Cardiac muscle cell (in vitro differentiated cells and primary cell): ENCODE data around the gene HLA-F. TPM values are rescaled to one million over a fixed set of nuclear protein-coding genes. Genes with fewer than 3 reads are reported as not detected.

Source experiments
- DNase-seq, 2 donors: peaks; one replicate each; pipeline versions ENCODE4 v3.0.0 to v3.0.0-alpha.2; 2010 to 2017; ENCODE audit warnings: low read depth in 1 of 2, low spot score in 1 of 2
- H3K27ac ChIP-seq: fragments of 200-600 bp; sonication (generic); 2 replicates; pipeline ENCODE4 v1.5.1; 2016
- H3K27me3 ChIP-seq: fragments of 200-600 bp; sonication (generic); 2 replicates; pipeline ENCODE4 v1.6.0; 2016; ENCODE audit warnings: control low read depth
- H3K36me3 ChIP-seq: fragments of 200-600 bp; sonication (generic); 2 replicates; pipeline ENCODE4 v1.5.1; 2016; ENCODE audit warnings: control low read depth
- H3K4me1 ChIP-seq: fragments of 200-600 bp; sonication (generic); 2 replicates; pipeline ENCODE4 v1.8.1; 2017; ENCODE audit warnings: low read depth, mild to moderate bottlenecking, mixed run types
- H3K4me3 ChIP-seq: fragments of 200-600 bp; sonication (generic); 2 replicates; pipeline ENCODE4 v1.5.1; 2016; ENCODE audit warnings: mild to moderate bottlenecking
- H3K9me3 ChIP-seq: fragments of 200-600 bp; sonication (generic); 2 replicates; pipeline ENCODE4 v1.5.1; 2017; ENCODE audit warnings: low read depth, mild to moderate bottlenecking, control low read depth
- polyA plus RNA-seq: library from polyadenylated mRNA; unstranded; fragments of >200 nt; fragmentation: Nextera tagmentation; extraction: Ambion mirVana; gene quantifications from 2 replicates; pipeline ENCODE4 v1.2.1, GENCODE V29; 2016
- total RNA-seq: library from RNA; depleted of rRNA; stranded (reverse); fragments of >200 nt; gene quantifications from 2 replicates; pipeline ENCODE4 v1.2.3, GENCODE V29; 2016
- TF ChIP-seq, protein P1 (sequence below): IDR thresholded peaks from 2 replicates; pipeline ENCODE4 v1.5.1; 2012; ENCODE audit warnings: low read depth, mild to moderate bottlenecking, low read length

Gene HLA-F
- total and polyA plus RNA-seq, 2 experiments from 2014 or later = 0.84 to 1.5 TPM

DNA sequence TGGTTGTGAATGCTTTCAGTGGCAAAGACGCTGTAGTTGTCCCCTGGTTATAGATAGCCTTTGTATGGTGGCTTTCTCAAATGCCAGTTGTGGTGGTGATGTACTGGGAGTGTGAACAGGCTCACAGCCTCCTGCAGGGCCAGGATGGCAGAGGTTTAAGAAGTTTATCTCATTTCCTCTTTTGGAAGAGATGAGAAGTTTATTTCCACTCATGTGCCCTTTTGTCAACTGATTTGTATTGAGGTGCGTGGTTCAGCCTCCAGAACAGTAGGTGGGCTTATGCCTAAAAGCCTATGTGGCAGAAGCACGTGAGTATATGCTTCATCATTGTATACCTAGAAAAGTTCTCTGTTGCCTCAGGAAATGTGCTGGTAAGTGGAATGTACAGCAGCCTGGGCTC lies 28.6 kb upstream of the HLA-F start:
- DNase-seq = no peak
- Histone ChIP-seq H3K27me3 (no peaks in the 10 kb centered on the region), H3K27ac (no peak overlapping the region)

GRCh38 chr6:29696147-29697125 lies 26.8 kb upstream of the HLA-F start:
- TF ChIP-seq, protein P1, sequence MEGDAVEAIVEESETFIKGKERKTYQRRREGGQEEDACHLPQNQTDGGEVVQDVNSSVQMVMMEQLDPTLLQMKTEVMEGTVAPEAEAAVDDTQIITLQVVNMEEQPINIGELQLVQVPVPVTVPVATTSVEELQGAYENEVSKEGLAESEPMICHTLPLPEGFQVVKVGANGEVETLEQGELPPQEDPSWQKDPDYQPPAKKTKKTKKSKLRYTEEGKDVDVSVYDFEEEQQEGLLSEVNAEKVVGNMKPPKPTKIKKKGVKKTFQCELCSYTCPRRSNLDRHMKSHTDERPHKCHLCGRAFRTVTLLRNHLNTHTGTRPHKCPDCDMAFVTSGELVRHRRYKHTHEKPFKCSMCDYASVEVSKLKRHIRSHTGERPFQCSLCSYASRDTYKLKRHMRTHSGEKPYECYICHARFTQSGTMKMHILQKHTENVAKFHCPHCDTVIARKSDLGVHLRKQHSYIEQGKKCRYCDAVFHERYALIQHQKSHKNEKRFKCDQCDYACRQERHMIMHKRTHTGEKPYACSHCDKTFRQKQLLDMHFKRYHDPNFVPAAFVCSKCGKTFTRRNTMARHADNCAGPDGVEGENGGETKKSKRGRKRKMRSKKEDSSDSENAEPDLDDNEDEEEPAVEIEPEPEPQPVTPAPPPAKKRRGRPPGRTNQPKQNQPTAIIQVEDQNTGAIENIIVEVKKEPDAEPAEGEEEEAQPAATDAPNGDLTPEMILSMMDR = peak; percentile 71
- Histone ChIP-seq H3K4me3 (no peak overlapping the region), H3K27ac (peak overlapping the region; percentile 39), H3K9me3 (no peaks in the 10 kb centered on the region), H3K4me1 (no peaks in the 10 kb centered on the region), H3K27me3 (no peaks in the 10 kb centered on the region), H3K36me3 (no peaks in the 10 kb centered on the region)
- DNase-seq = peak; percentile 45 to 64

More for the DNA sequence above, 28.6 kb upstream of the HLA-F start:
- H3K4me1 ChIP-seq = no peaks in the 10 kb centered on the region
- H3K4me3 ChIP-seq = no peak overlapping the region
- H3K9me3 ChIP-seq = no peaks in the 10 kb centered on the region
- TF ChIP-seq, protein P1 = no peak
- H3K36me3 ChIP-seq = no peaks in the 10 kb centered on the region

DNA sequence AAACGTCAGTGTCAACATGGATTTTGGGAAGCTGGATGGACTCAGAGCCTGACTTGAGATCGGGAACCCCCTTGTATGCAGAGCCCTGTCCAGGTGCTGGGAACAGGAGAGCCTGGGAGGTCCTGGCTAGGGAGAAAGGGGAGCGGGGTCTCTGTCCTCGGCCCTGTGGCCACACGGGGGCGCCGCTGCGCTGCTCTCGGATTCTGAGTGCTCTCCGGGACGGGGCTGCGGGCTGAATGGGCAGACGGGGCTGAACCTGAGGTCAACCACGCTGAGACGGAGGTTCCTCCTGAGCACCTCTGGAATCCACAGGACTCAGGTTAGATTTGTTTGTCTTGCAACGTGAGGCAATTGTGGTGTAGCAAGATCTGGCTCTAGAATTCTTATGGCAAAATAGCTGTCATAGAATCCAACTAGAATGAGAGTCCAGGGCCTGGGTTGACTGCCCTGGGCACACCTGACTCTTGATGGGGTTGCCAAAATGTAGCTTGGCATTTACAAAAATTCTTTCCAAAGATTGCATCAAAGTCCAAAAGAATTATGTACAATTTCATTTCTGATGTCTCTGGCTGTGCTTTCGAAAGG lies 20.6 kb upstream of the HLA-F start:
- TF ChIP-seq, protein P1 = peak; percentile 52
- Histone ChIP-seq H3K27ac (no peak overlapping the region), H3K36me3 (no peaks in the 10 kb centered on the region), H3K4me3 (no peak overlapping the region), H3K9me3 (no peaks in the 10 kb centered on the region), H3K27me3 (peaks cover 9% of the 10 kb centered on the region), H3K4me1 (no peaks in the 10 kb centered on the region)
- DNase-seq = peak; percentile 23 to 65

DNA sequence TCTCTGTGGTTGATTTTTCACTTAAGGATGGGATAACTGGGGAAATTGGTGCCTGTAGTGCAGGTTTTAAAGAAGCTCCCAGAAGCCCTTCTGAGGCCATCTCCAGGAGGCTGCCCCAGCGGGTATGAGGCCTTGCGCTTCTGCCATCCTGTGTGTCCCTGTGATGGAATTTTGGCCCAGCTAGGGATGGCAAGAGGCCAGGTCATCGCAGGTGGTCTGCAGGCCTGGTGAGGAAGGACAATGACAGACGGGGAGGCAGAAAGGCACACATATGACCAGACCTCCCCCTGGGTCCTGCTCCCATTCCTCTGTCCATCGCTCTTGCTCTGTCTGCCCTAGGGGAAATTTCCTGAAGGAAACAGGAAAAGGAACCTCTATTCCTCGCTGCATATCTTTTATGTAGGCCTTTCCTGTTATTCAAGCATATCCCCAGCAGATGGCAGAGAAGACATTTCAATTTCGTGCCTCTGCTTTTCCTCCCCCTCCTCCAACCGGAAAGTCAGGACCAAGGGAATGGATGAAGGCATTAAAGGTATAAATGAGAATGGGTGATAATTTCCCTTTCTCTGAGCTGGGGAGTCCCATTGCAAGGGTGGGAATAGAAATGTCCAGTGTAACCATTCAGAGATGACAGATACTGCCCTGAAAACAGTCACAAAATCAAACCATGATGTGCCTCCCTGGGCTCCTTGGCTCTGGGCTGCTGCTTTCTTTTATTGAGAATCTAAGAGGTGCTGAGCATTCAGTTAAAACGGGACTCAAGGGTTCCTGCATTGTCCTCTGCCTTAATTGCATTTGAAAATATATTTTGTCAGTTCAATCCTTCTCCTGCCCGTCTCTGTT lies 17.6 kb upstream of the HLA-F start:
- Histone ChIP-seq H3K4me1 (no peaks in the 10 kb centered on the region), H3K27me3 (peaks cover 26% of the 10 kb centered on the region), H3K9me3 (no peaks in the 10 kb centered on the region), H3K27ac (no peak overlapping the region), H3K4me3 (no peak overlapping the region), H3K36me3 (no peaks in the 10 kb centered on the region)
- DNase-seq = peak; percentile 69
- TF ChIP-seq, protein P1 = peak; percentile 69
